HCT116 (cell line): ENCODE data around the gene SLC44A2. TPM values are rescaled to one million over a fixed set of nuclear protein-coding genes. Genes with fewer than 3 reads are reported as not detected.
A peak's percentile ranks its signal among the peaks of the same experiment; 100 is the strongest.

Source experiments
- ATAC-seq: fragments of 200-7000 bp; cut with Tn5 transposase; 2 replicates; pipeline ENCODE4 v1.9.1; 2020; ENCODE audit warnings: mild to moderate bottlenecking, moderate library complexity
- BruUV-seq: library from RNA; stranded (reverse); fragments of 400-500 nt; replicated peaks from 2 replicates; lab custom pipeline; 2021; lab: Mats Ljungman, UMichigan
- CTCF ChIA-PET: fragments of 300-600 bp; sonication (Branson Sonifier 250); formaldehyde crosslinking; loops from one replicate; lab custom pipeline; 2021; ENCODE audit warnings: antibody characterized with exemption; lab: Charles Lee
- POLR2A ChIA-PET: fragments of 300-600, 350-600 bp; sonication (Branson Sonifier 250); formaldehyde crosslinking; loops from one replicate; lab custom pipeline; 2021; ENCODE audit warnings: antibody characterized with exemption; lab: Charles Lee
- RAD21 ChIA-PET, 2 experiments: fragments of 300-600 bp; sonication (Branson Sonifier 250); formaldehyde crosslinking; loops; one replicate each; lab custom pipeline; 2023; ENCODE audit warnings: low total read pairs in 2 of 2; ENCODE audit not compliant: uncharacterized antibody in 2 of 2, unreplicated experiment in 2 of 2, low non-redundant PET in 1 of 2; lab: Charles Lee
- DNase-seq: peaks from one replicate; pipeline ENCODE4 v3.0.0-alpha.2; 2010; ENCODE audit warnings: low read depth, low spot score
- H2AFZ ChIP-seq: fragments of 200-600 bp; shearing (Covaris generic), sonication (generic); 2 replicates; pipeline ENCODE4 v1.6.1; 2017; ENCODE audit warnings: low read depth, mixed run types, mixed read lengths, antibody characterized with exemption, low read length; ENCODE audit not compliant: poor library complexity, severe bottlenecking
- H3K27ac ChIP-seq: 2 replicates; pipeline ENCODE4 v1.5.1; 2012; ENCODE audit warnings: low read depth, low read length
- H3K27me3 ChIP-seq: fragments of 200-600 bp; sonication (generic); 2 replicates; pipeline ENCODE4 v1.6.1; 2016; ENCODE audit warnings: mixed run types, low read length, mixed read lengths; ENCODE audit not compliant: insufficient read depth
- H3K36me3 ChIP-seq, 2 experiments: fragments of 200-500 bp in 1 of 2; fragments of 200-600 bp in 1 of 2; sonication (Bioruptor generic) in 1 of 2; sonication (generic) in 1 of 2; 2 replicates each; pipeline versions ENCODE4 v1.5.1 to v1.6.1; 2014 to 2016; ENCODE audit warnings: low read length in 2 of 2, inconsistent platforms in 1 of 2, mixed read lengths in 1 of 2, mixed run types in 1 of 2; ENCODE audit not compliant: insufficient read depth in 2 of 2, control insufficient read depth in 1 of 2
- H3K4me1 ChIP-seq, 2 experiments: fragments of 200-600 bp in 1 of 2; sonication (generic) in 1 of 2; 2 replicates each; pipeline versions ENCODE4 v1.5.1 to v1.6.1; 2012 to 2017; ENCODE audit warnings: low read length in 2 of 2, inconsistent platforms in 1 of 2, mild to moderate bottlenecking in 1 of 2, mixed read lengths in 1 of 2, mixed run types in 1 of 2, moderate library complexity in 1 of 2; ENCODE audit not compliant: insufficient read depth in 2 of 2, control insufficient read depth in 1 of 2
- H3K4me2 ChIP-seq: fragments of 200-600 bp; sonication (generic); 2 replicates; pipeline ENCODE4 v1.6.1; 2017; ENCODE audit warnings: mixed run types, low read length, mixed read lengths
- H3K4me3 ChIP-seq, 2 experiments: fragments of 200-600 bp in 1 of 2; sonication (generic) in 1 of 2; replicated peaks in 1 of 2; 2 replicates each; pipeline ENCODE4 v1.5.1; 2011 to 2016; ENCODE audit warnings: low read length in 2 of 2, control low read depth in 1 of 2, low read depth in 1 of 2, mild to moderate bottlenecking in 1 of 2, mixed read lengths in 1 of 2, mixed run types in 1 of 2
- H3K79me2 ChIP-seq: fragments of 200-600 bp; sonication (generic); 2 replicates; pipeline ENCODE4 v1.6.1; 2017; ENCODE audit warnings: mild to moderate bottlenecking, mixed run types, low read length, moderate library complexity, mixed read lengths; ENCODE audit not compliant: insufficient read depth
- H3K9ac ChIP-seq: fragments of 200-600 bp; sonication (generic); 2 replicates; pipeline ENCODE4 v1.6.1; 2016; ENCODE audit warnings: low read length, mixed read lengths
- H3K9me2 ChIP-seq: fragments of 200-600 bp; sonication (generic), shearing (Covaris generic); 2 replicates; pipeline ENCODE4 v1.6.1; 2017; ENCODE audit warnings: mixed run types, mild to moderate bottlenecking, moderate library complexity; ENCODE audit not compliant: insufficient read depth
- H3K9me3 ChIP-seq, 2 experiments: fragments of 200-500 bp in 1 of 2; fragments of 200-600 bp in 1 of 2; sonication (Bioruptor generic) in 1 of 2; sonication (generic) in 1 of 2; 2 replicates each; pipeline ENCODE4 v1.6.1; 2014 to 2017; ENCODE audit warnings: low read length in 2 of 2, mixed read lengths in 2 of 2, inconsistent platforms in 1 of 2, low read depth in 1 of 2, mild to moderate bottlenecking in 1 of 2, mixed run types in 1 of 2, moderate library complexity in 1 of 2; ENCODE audit not compliant: control insufficient read depth in 1 of 2, insufficient read depth in 1 of 2
- H4K20me1 ChIP-seq: fragments of 200-600 bp; sonication (generic), shearing (Covaris generic); 2 replicates; pipeline ENCODE4 v1.6.1; 2017; ENCODE audit warnings: mixed run types, mild to moderate bottlenecking, moderate library complexity; ENCODE audit not compliant: insufficient read depth
- CBX3 ChIP-seq: IDR thresholded peaks from 2 replicates; pipeline ENCODE4 v1.6.1; 2012; ENCODE audit warnings: low read depth
- CEBPB ChIP-seq: IDR thresholded peaks from 2 replicates; pipeline ENCODE4 v1.6.1; 2012; ENCODE audit warnings: low read depth
- EGR1 ChIP-seq: IDR thresholded peaks from 2 replicates; pipeline ENCODE4 v1.6.1; 2012; ENCODE audit warnings: low read depth
- ELF1 ChIP-seq: IDR thresholded peaks from 2 replicates; pipeline ENCODE4 v1.6.1; 2012; ENCODE audit warnings: low read depth, borderline replicate concordance
- EZH2 ChIP-seq: fragments of 200-600 bp; sonication (generic); IDR thresholded peaks from 2 replicates; pipeline ENCODE4 v1.6.1; 2017; ENCODE audit warnings: antibody characterized with exemption, mixed run types
- EZH2phosphoT487 ChIP-seq: fragments of 200-600 bp; IDR thresholded peaks from 2 replicates; pipeline ENCODE4 v1.6.1; 2018; ENCODE audit warnings: antibody characterized with exemption, borderline replicate concordance
- FOSL1 ChIP-seq: IDR thresholded peaks from 2 replicates; pipeline ENCODE4 v1.6.1; 2012; ENCODE audit warnings: low read depth
- JUND ChIP-seq: IDR thresholded peaks from 2 replicates; pipeline ENCODE4 v1.6.1; 2012
- MAX ChIP-seq: IDR thresholded peaks from 2 replicates; pipeline ENCODE4 v1.6.1; 2012
- POLR2A ChIP-seq: IDR thresholded peaks from 2 replicates; pipeline ENCODE4 v1.7.0; 2011; ENCODE audit warnings: borderline replicate concordance; ENCODE audit not compliant: insufficient read depth, insufficient read length; ENCODE audit errors: extremely low read depth
- POLR2AphosphoS5 ChIP-seq: IDR thresholded peaks from 2 replicates; pipeline ENCODE4 v1.6.1; 2011; ENCODE audit warnings: mild to moderate bottlenecking, low read depth, low read length, moderate library complexity
- RAD21 ChIP-seq: IDR thresholded peaks from 2 replicates; pipeline ENCODE4 v1.6.1; 2012; ENCODE audit warnings: low read depth, mild to moderate bottlenecking
- REST ChIP-seq: IDR thresholded peaks from 2 replicates; pipeline ENCODE4 v1.6.1; 2012; ENCODE audit warnings: low read depth
- SIN3A ChIP-seq: IDR thresholded peaks from 2 replicates; pipeline ENCODE4 v1.6.1; 2012; ENCODE audit warnings: low read depth
- SP1 ChIP-seq: IDR thresholded peaks from 2 replicates; pipeline ENCODE4 v1.6.1; 2012; ENCODE audit warnings: low read depth
- SRF ChIP-seq: IDR thresholded peaks from 2 replicates; pipeline ENCODE4 v1.6.1; 2012; ENCODE audit warnings: low read depth
- TCF7L2 ChIP-seq: IDR thresholded peaks from 2 replicates; pipeline ENCODE4 v1.7.0; 2011; ENCODE audit warnings: borderline replicate concordance, inconsistent platforms; ENCODE audit not compliant: insufficient read depth, insufficient read length; ENCODE audit errors: extremely low read depth
- intact Hi-C: fragments of 100-400 bp; cut with micrococcal nuclease; formaldehyde crosslinking; loops from 2 replicates; pipeline ENCODE4 v1.10.0; 2022
- total RNA-seq: library from RNA; stranded (reverse); gene quantifications from one replicate; pipeline ENCODE4 v1.2.1, GENCODE V29; 2021; ENCODE audit not compliant: unreplicated experiment
- TF ChIP-seq, protein P1 (sequence below): IDR thresholded peaks from 2 replicates; pipeline ENCODE4 v1.6.1; 2011; ENCODE audit warnings: mild to moderate bottlenecking, low read length, moderate library complexity; ENCODE audit not compliant: insufficient replicate concordance; ENCODE audit errors: extremely low read depth
- TF ChIP-seq, protein P2 (sequence below), 3 experiments: fragments of 200-600 bp in 1 of 3; sonication (generic) in 1 of 3; IDR thresholded peaks in 2 of 3; conservative IDR thresholded peaks in 1 of 3; 2 replicates each; pipeline ENCODE4 v1.5.1; 2012 to 2017; ENCODE audit warnings: low read depth in 2 of 3, low read length in 2 of 3, antibody characterized with exemption in 1 of 3, borderline replicate concordance in 1 of 3, control low read depth in 1 of 3, mild to moderate bottlenecking in 1 of 3, mixed read lengths in 1 of 3, mixed run types in 1 of 3, moderate library complexity in 1 of 3; ENCODE audit not compliant: insufficient read depth in 1 of 3

Gene SLC44A2
- total RNA-seq, 1 experiment from 2014 or later, result 90.9 TPM

DNA sequence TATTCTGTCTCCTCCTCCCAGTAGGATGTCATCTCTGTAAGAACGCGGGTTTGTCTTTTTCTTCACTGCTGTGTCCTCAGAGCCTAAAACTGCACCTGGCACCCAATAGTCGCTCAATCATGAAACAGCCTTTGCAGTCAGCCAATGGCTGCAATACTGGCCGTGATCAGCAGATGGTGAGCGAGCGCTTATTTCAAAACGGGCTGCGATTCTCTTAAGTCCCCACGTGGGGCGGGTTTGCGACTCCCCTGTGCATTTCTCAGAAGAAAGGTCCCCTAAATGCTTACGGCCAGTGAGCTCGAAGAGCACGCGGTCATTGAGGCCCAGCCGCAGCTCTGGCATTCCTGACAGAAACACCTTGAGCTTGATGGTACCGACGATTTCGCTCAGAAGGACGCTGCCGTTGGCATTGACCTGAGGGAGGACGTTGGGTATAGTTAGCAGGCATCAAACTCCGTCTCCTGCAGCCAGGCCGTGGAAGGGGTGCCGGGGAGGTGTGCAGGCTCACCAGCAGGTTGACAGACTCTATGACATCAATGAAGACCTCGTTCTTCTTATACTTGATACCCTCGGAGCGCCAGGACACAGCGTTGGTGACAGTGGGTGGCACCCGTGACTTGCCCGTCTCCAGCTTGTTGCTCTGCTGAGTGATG is 44.2 kb upstream of the SLC44A2 start:
- H3K4me3 ChIP-seq, result no peak overlapping the region
- no peaks in the 10 kb centered on the region for H3K27me3 ChIP-seq
- ATAC-seq, result peak; percentile 82
- intact Hi-C loops, result loop anchor here (1.0 to 5.0 kb wide), 3 partner anchors 46 to 120 kb away; partner anchors contain the start of genes QTRT1 and SLC44A2
- CTCF ChIA-PET, result interaction anchor here (0.9 to 3.0 kb wide), 11 partner anchors 9 to 136 kb away, joined by 3 to 114 read pairs (median 4); partner anchors contain the start of genes CDKN2D, DNM2 and QTRT1
- no peaks in the 10 kb centered on the region for H3K9me3 ChIP-seq
- no peak overlapping the region for H3K4me2 ChIP-seq
- no TSS peak for BruUV-seq
- H3K36me3 ChIP-seq, result peaks cover 9 to 14% of the 10 kb centered on the region in 2 experiments; a peak in 3 of 4 replicates
- H3K9ac ChIP-seq, result no peak overlapping the region
- POLR2A ChIA-PET, result interaction anchor here (1.4 kb wide), 1 partner anchor 64 kb away, joined by 5 read pairs; no protein-coding TSS in a partner anchor
- no peak overlapping the region for H2AFZ ChIP-seq
- no peaks in the 10 kb centered on the region for H3K9me2 ChIP-seq
- DNase-seq, result peak; percentile 87
- RAD21 ChIA-PET, result interaction anchor here (1.5 to 3.5 kb wide), 4 partner anchors 63 to 119 kb away, joined by 5 to 31 read pairs (median 16); no protein-coding TSS in a partner anchor
- H3K27ac ChIP-seq, result no peak overlapping the region; the same call in 1 of the 2 replicates
- H4K20me1 ChIP-seq, result no peaks in the 10 kb centered on the region
- H3K4me1 ChIP-seq, result peaks cover 8 to 20% of the 10 kb centered on the region in 2 experiments; a peak in 3 of 4 replicates
- no peaks in the 10 kb centered on the region; the same call in 1 of the 2 replicates for H3K79me2 ChIP-seq
- TF ChIP-seq EZH2phosphoT487 (no peak), CEBPB (no peak), EZH2 (no peak), EGR1 (no peak), TCF7L2 (no peak), SIN3A (no peak), SP1 (no peak), FOSL1 (no peak), POLR2AphosphoS5 (no peak), REST (no peak), JUND (no peak), MAX (no peak), ELF1 (no peak), POLR2A (no peak), RAD21 (peak; percentile 97), SRF (no peak), CBX3 (no peak)
- TF ChIP-seq, protein P1, sequence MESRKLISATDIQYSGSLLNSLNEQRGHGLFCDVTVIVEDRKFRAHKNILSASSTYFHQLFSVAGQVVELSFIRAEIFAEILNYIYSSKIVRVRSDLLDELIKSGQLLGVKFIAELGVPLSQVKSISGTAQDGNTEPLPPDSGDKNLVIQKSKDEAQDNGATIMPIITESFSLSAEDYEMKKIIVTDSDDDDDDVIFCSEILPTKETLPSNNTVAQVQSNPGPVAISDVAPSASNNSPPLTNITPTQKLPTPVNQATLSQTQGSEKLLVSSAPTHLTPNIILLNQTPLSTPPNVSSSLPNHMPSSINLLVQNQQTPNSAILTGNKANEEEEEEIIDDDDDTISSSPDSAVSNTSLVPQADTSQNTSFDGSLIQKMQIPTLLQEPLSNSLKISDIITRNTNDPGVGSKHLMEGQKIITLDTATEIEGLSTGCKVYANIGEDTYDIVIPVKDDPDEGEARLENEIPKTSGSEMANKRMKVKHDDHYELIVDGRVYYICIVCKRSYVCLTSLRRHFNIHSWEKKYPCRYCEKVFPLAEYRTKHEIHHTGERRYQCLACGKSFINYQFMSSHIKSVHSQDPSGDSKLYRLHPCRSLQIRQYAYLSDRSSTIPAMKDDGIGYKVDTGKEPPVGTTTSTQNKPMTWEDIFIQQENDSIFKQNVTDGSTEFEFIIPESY, result no peak
- TF ChIP-seq, protein P2, sequence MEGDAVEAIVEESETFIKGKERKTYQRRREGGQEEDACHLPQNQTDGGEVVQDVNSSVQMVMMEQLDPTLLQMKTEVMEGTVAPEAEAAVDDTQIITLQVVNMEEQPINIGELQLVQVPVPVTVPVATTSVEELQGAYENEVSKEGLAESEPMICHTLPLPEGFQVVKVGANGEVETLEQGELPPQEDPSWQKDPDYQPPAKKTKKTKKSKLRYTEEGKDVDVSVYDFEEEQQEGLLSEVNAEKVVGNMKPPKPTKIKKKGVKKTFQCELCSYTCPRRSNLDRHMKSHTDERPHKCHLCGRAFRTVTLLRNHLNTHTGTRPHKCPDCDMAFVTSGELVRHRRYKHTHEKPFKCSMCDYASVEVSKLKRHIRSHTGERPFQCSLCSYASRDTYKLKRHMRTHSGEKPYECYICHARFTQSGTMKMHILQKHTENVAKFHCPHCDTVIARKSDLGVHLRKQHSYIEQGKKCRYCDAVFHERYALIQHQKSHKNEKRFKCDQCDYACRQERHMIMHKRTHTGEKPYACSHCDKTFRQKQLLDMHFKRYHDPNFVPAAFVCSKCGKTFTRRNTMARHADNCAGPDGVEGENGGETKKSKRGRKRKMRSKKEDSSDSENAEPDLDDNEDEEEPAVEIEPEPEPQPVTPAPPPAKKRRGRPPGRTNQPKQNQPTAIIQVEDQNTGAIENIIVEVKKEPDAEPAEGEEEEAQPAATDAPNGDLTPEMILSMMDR (IDR thresholded peaks at IDR 0.05 in 2 of 3, conservative IDR thresholded peaks at IDR 0.05 in 1 of 3; ENCODE audit: borderline replicate concordance in 1 of 3, insufficient read depth in 1 of 3, low read depth in 2 of 3, low read length in 2 of 3), result peak; percentile 98 to 99 (median 99)
